CD4-positive, alpha-beta T cell treated with Interferon alpha-2 for 1 hour (primary cell): ENCODE results near the gene KCNMA1.
"Not testable (repeated sequence)": the region's sequence is repeated elsewhere in the genome, so short reads cannot be mapped to it uniquely, and the experiment has no call there.

Experiments
- DNase-seq, 2 donors: peaks; one replicate each; pipeline ENCODE4 v3.0.0-alpha.2; 2020 to 2022

Gene KCNMA1

GRCh38 chr10:77410523-77410922, 227.1 kb downstream of the KCNMA1 start:
- DNase-seq: no peak

- DNase-seq: no peak
Observed at GRCh38 chr10:77409697-77410471, 227.7 kb downstream of the KCNMA1 start.

- DNase-seq: no peak
Observed at GRCh38 chr10:77408259-77408658, 229.3 kb downstream of the KCNMA1 start.

GRCh38 chr10:77406764-77407430, 230.7 kb downstream of the KCNMA1 start:
- DNase-seq: no peak

DNA sequence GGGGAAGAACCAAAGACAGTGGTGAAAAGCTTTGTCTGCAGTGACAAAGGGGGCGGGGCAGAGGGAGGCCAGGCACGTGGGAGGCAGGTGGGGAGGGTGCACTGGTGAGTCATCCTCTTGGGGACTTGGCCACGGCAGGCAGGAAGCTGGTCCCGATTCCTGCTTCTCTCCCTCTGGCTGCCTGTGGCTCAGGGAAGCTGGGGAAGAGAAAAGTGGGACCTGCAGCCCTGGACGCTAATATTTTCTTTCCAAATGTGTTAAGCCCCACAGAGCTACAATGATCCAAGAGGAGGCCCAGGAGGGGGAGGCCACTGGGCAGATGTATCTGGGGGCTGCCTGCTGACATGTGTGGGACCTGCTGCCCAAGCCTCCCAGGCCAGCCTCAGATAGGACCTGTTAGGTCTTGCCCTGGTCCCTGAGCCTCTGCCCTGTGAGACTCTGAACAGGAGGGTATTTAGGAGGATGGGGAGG, 231.8 kb downstream of the KCNMA1 start:
- DNase-seq: no peak

- no peak for DNase-seq
Observed at GRCh38 chr10:77404810-77405209, 232.8 kb downstream of the KCNMA1 start.

DNA sequence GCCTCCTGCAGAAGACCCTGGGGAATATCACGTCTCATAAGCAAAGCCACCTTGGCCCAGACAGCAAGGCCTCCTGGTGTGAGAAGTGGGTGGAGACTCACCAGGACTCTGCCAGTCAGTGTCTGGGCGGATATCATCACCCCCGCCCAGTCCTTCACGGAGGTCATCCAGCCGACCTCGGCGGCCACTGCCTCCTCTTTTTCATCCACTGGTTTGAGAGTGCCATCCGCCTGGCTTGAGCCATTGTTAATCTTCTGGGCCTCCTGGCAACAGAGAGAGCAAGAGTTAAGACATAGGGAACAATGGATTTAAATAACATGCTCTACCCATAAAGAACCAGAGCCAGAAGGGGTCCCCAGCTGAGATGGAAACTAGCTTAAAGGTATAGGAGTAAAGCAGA, 233.8 kb downstream of the KCNMA1 start:
- no peak for DNase-seq

DNA sequence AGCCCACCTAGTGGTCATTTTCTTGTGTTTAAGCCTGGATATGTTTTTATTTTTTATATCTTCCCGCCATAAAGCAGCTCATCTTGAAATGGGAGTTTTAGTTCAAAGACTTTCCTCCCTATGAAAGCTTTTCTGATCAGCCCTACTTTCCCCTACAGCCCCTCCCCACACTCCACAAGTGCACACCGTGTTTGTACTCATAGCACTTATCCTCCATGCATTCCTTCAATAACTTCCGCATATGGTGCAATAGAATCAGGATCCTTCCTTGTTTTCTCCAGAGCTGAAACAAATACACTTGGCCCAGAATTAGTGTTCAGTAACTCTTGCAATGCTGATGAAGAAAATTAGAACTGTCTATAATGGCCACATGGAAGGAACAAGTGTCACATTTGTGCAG, 235.9 kb downstream of the KCNMA1 start:
- DNase-seq: no peak

GRCh38 chr10:77400033-77400432, 237.6 kb downstream of the KCNMA1 start:
- DNase-seq: no peak

GRCh38 chr10:77398986-77399755, 238.4 kb downstream of the KCNMA1 start:
- no peak for DNase-seq

- no peak for DNase-seq
Observed at GRCh38 chr10:77398558-77398957, 239.1 kb downstream of the KCNMA1 start.

GRCh38 chr10:77397103-77397502, 240.5 kb downstream of the KCNMA1 start:
- DNase-seq: no peak

DNA sequence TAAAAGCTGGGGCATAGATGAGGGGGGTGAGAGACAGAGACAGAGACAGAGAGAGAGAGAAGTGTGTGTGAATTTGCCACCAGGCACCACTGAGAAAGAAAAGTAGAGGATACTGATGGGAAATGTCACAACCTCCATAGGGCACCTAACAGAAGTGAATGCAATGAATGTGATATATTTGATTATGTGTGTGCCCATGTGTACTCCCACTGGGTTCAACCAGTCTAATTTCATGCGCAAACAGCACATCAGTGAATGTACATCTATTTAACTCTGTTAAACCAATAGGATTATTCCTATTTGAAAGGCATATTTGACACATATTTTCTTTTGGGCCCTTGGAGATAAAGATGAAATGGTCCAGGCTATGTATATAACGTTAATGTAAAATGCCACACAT, 241.3 kb downstream of the KCNMA1 start:
- DNase-seq: no peak

- DNase-seq: no peak
Observed at GRCh38 chr10:77393821-77394501, 243.6 kb downstream of the KCNMA1 start.

DNA sequence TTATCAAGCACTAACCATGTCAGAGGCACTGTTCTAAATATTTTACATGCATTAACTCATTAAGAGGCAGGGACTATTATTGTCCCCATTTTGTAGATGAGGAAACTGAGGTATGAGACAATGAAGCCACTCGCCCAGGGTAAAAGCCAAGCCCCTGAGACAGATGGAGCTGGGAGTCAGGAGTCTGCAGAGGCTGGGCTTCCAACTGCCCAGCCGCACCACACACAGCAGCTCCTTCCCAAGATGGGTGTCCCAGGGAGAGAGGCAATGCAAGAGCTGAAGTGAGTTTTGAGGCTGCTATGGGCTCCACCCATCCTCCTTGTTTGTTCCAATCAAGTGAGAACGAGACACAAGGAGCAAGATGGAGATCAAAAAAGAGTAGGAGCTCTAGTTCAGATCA, 244.2 kb downstream of the KCNMA1 start:
- no peak for DNase-seq

DNA sequence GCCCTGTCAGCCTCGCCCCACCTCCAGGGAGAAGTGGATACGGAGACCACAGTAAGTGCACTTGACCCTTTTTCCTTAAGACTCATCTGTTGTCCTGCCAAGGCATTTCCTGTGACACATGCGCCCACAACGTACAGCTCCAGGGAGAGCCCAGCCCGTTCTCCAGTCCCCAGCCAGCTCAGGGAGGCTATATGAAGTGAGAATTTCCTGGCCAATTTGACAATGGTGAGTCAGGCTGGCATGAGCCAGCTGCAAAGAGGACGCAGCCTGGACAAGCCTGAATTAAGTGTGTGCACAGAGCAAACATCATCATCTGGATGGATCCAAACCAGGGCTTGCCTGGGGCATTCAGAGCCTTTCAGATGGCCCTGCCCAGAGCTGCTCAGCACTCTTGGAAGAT, 244.8 kb downstream of the KCNMA1 start:
- DNase-seq: no peak

DNA sequence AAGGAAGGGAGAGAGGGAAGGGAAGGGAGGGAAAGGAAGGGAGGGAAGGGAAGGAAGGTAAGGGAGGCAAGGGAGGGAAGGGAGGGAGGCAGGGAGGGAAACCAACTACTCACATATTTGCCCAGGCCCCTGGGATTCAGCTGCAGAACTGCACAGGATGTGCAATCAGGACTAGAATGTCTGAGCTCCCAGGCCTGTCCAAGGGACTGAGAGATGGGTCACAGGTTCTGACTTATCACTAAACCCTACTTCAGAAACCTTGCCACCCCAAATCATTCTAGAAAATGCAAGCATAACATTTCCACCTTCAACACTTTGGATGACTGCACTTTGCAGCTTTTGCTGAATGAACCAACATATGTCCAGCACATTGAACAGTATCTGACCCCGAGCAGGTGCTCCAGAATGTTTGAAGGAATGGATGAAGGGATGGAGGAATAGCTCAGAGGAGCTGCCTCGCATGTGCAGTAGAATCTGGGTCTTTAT, 245.3 kb downstream of the KCNMA1 start:
- DNase-seq: no peak

- DNase-seq: peak in 1 of 2 donors; percentile 1
Observed at GRCh38 chr10:77391605-77392235, 245.9 kb downstream of the KCNMA1 start.

GRCh38 chr10:77390481-77390891, 247.1 kb downstream of the KCNMA1 start:
- no peak for DNase-seq

- DNase-seq: no peak
Observed at GRCh38 chr10:77388571-77389100, 249.0 kb downstream of the KCNMA1 start.

GRCh38 chr10:77387701-77388100, 249.9 kb downstream of the KCNMA1 start:
- DNase-seq: not testable (repeated sequence)

DNA sequence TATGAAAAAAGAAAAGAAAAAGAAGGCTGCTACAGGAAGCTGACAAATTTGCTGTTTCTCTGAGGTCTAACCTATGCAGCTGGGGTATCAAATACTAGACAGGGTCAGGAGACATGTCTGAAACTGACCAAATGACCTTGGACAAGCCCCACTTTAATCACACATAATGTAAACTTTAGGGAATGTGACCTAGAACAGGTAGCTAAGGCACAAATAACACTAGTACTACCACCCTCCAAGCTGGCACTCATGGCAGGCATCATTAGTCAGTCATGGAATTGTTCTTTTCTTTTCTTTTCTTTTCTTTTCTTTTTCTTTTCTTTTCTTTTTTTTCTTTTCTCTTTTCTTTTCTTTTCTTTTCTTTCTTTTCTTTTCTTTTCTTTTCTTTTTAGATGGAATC, 250.4 kb downstream of the KCNMA1 start:
- DNase-seq: no peak
